GM21717 (cell line): ENCODE measurements around the gene TGFBRAP1.
"Not testable (repeated sequence)": the region's sequence is repeated elsewhere in the genome, so short reads cannot be mapped to it uniquely, and the experiment has no call there.

Experiments used
- ATAC-seq: cut with Tn5 transposase; IDR thresholded peaks from one replicate; pipeline ENCODE4 v1.9.1; 2021; ENCODE audit warnings: mild to moderate bottlenecking, moderate library complexity; ENCODE audit not compliant: unreplicated experiment

The TGFBRAP1 gene

DNA sequence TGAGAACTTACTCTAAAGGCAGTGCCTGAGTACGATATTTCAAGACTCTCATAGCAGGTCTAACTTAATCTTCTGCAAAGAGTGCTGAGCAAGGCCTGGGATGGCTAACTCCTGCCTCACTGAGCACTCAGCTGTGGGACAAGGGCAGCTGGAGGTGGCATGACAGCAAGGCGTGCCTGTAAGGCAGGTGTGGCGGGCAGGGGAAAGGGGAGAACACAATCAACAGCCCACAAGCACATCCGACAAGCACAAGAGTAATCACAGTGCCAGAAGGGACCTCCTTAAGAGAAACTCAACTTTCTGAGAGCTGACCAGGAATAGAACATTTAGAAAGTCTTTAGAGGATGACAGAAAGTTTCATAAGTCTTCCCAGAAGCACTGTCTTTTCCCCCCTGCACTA lies 46.0 kb downstream of the TGFBRAP1 start:
- ATAC-seq, result no peak

DNA sequence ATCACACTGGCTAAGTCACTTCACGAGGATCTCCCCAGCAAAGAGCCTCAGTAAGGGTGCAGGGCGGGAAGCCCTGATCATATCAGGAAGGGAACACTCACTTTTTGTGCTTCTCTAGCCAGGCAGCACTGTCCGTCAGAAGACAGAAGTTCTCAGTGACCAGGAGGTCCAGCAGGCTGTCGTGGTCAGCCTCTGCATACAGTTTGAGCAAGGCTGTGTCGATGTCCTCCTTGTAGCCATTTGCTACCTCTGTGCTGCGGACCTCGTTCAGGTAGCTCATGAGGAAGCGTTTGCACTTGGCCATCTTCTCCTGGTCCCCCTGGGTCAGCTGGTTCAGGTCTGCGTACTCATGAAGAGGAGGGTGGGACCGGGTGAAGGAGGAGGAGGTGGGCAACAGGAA lies 49.3 kb downstream of the TGFBRAP1 start:
- no peak for ATAC-seq

DNA sequence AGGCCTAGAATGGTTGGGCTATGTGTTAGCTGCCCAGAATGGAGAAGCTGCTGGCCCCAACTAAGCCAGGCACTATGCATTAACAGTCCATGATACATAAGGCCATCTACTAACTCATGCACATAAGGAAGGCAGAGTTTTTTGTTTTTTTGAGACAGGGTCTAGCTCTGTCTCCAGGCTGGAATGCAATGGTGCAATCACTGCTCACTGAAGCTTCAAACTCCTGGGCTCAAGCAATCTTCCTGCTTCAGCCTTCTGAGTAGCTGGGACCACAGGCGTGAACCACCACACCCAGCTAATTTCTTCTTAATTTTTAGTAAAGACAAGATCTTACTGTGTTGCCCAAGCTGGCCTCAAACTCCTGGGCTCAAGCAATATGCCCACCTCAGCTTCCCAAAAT lies 50.4 kb downstream of the TGFBRAP1 start:
- ATAC-seq, result no peak

DNA sequence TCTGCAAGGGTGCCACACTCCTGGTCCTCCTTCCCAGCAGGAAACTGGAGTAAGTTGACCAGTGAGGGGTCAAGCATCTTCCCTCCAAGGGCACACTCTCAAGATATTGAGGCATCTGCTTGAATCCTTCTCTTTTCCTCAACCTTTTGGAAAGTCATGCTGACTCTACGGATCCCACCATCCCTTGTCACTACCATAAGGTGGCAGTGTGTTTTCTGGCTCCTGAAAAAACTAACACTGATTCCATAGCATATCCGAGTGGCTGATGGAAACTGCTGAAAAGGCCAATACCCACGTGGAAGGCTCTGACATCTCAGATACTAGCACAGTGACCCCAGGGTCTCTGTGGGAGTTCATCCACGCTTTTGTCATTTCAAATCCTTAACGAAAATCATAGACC lies 50.9 kb downstream of the TGFBRAP1 start:
- no peak for ATAC-seq

DNA sequence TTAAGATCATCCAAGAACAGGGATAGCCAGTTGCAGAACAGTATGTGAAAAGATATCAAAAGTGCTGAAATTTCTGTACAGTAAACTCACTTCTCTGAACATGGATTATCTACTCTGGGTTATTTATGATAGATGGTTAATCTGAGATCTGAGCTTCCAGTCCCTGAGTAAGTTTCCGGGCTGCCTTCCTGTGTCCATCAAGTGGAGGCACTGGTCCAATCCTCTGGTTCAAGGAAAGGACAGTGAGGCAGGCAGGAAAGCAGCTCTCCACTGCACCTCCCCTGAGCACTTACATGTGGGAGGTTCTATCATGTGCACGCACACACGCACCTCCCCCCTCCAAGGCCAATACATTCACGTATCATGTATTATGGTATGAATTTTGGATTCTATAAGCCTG lies 55.5 kb downstream of the TGFBRAP1 start:
- ATAC-seq, result no peak

DNA sequence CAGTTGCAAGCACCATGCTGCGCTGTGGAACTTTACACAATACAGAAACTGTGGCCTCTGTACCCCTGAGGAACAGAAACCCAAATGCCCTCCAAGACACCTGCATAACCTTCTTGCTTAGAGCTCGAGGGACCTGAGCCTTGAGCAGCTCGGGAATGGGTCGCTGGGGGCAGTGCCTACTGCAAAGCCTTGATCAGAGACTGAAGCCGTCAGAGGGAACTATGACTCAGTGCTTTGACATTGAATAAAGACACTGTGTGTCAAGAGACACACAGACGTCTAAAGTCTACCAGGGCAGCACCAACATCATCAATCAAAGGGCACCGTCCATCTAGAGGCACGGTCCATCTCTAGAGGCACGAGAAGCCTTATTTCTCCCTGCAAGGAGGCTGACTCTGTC lies 57.4 kb downstream of the TGFBRAP1 start:
- no peak for ATAC-seq

DNA sequence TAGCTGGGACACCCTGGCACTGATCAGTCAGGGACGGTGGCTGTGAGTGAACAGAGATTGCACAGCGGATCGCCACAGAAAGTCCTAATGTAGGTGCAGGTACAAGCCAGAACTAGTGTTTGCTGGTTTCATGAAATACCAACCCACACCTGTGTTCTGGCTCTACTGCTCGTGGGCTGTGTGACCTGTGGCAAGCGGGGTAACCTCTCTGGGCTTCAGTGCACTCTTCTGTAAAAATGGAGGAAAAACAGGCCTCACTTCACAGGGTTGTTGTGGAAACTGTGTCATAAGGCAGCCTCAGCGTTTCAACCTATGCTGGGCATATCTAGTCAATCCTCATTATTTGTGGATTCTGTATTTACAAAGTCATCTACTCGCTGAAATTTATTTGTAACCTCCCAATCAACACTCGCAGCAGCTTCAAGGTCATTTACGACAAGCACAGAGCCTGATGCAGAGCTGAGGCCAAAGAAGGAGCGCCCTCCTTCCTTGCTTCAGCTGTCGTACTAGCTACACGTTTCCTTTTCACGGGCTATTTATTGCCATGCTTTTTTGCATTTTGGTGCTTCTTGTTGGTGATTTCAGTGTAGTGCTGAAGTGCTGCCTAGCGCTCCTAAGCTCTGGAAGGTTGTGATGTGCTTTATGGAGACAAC lies 58.0 kb downstream of the TGFBRAP1 start:
- ATAC-seq, result no peak

DNA sequence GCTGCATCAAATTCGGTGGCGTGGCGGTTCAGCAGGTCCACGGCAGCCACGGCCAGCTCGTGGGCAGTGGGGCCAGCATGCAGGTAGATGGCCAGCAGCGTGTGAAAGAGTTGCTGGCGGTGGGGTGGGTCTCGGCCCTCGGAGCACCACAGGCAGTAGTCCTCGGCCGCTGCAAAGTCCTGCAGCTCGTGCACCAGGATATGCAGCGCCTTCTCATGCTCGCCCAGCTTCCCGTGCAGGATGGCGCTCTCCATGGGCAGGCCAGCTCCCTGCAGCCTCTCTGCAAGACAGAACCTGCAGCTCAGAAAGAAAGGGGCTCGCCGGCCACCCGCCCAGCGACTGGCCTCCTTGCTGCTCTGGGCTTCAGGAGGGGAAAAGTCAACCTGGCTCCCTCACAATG lies 60.1 kb downstream of the TGFBRAP1 start:
- ATAC-seq, result no peak

DNA sequence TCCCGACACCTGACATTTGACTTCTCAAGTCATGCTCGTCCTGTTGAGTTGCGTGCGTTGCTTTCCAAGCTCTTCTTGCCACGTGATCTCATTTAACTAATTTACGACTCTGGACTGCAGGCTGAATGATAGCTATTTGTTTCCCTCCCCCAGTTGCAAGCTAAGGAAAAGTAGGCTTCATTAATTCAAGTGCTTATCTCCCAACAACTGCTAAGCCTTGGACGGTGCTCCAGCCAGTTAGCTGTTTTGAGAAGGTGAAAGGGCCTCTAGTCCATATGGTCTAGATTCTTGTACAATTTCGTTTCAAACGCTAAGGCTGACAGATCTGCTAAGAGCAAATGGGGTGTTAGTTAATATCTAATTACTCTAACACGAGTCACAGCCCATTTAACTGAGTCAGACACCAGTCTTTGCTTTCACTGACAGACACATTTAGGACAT lies 66.9 kb downstream of the TGFBRAP1 start:
- ATAC-seq, result no peak

DNA sequence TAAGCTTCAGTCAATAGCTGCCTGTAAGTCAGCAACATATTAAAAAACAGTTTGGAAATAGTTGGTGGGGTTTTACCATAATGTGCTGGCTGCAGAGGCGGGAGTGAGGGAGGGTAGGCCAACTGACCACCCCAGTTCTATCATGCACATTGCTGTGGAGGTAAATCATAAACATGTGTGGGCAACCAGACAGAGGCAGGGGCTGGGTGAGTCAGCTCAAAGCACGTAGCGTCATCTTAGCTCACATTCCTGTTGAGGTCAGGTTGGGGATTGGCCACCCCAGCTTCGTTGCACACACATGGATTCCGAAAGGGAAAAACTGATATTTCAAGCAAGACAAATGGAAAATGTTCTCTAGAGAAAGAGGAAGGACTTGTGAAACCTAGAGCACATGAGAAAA lies 68.5 kb downstream of the TGFBRAP1 start:
- no peak for ATAC-seq

DNA sequence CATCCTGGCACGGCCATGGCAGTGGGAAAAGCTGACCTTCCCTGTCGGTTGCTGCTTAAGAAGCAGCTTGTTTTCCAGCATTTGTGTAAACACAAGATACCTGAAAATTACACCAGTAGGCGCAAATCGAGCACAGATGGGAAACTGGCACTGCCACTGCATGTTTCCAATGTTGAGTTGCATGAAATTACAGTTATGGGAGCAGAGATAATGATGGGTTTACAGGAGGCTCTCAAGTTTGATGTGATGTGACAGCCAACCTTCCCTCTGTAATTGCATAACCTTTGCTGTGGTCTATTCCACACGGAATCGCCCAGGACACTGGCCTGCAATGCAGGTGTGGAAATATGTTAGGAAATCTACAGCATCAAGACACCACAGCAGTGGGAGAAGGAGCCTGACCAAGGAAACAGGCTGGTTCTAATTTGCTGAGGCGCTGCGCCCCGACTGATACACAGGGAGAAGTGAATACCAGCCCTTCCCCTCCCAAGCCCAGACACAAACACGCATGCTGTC lies 70.6 kb downstream of the TGFBRAP1 start:
- no peak for ATAC-seq

DNA sequence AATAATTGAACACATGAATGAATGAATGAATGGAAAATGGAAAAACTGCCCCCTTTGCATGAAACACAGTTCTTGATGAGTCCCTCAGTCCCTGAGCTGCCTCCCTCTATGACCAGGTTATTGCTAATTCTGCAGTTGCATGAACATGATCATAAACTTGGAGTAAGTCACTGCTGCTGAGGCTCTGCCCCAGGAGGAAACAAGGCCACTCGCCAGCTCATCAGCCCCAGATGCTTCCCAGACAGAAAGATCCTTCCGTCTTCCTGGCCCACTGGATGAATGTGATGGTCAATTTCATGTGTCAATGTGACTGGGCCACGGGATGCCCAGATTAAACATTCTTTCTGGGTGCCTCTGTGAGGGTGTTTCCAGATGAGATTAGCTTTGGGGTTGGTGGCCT lies 71.6 kb downstream of the TGFBRAP1 start:
- no peak for ATAC-seq

DNA sequence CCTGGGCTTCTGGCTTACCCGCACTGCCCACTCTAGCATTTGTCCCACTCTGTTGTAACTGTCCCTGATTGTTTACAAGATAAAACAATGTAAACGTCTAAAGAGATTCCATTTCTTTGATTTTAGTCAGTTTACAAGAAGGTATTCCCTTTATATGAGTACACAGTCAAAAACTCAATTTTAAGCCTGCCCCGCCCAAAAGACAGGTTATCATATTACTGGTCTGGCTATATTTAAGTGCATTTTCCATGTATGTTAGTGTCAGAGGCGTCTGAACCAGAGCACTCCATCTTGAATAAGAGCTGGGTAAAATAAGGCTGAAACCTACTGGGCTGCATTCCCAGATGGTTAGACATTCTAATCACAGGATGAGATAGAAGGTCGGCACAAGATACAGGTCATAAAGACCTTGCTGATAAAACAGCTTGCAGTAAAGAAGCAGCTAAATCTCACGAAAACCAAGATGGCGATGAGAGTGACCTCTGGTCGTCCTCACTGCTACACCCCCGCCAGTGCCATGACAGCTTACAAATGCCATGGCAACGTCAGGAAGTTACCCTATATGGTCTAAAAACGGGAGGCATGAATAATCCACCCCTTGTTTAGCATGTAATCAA lies 73.0 kb downstream of the TGFBRAP1 start:
- no peak for ATAC-seq

DNA sequence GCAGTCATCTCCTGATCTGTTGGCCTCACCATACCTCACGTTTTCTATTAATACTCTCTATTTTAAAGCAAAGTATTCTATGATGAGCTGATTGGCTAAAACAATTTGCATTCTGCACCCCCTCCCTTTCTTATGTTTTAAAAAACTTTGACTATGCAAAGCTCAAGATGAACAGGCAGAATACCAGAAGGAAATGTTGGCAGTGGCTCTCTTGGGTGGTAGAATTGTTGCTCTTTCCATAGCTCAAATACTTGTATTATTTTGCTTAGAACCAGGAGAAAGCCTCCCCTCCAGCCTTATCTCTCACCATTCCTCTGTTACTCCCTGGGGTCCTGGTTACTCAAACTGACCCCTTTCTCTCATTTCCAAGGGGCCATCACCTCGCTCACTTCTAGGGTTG lies 73.6 kb downstream of the TGFBRAP1 start:
- no peak for ATAC-seq

DNA sequence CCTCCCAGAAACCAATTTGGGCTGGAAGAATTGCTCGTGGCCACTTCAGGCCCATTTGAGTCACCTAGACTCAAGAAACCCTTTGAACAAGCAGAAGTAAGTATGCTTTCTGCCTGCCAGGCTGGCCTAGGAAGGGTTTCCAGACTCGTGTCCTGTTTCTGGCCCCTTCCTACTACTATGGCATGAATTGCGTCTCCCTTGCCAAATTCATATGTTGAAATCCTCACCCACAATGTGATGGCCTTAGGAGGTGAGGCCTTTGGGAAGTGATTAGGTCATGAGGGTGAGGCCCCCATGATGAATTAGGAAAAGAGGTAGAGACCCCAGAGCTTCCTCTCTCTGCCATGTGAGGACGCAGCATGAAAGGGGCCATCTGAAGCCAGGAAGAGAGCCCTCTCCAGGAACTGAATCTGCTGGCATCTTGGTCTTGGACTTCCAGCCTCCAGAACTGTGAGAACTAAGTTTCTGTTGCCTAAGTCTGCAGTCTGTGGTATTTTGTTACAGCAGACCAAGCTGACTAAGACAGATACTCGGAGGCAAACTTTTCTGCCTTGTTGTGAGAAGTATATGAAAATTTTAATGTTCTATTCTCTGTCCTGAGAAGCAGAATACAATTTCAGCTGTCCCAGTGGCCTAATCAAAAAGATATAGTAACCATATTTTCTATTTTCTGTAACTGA lies 74.9 kb downstream of the TGFBRAP1 start:
- no peak for ATAC-seq

DNA sequence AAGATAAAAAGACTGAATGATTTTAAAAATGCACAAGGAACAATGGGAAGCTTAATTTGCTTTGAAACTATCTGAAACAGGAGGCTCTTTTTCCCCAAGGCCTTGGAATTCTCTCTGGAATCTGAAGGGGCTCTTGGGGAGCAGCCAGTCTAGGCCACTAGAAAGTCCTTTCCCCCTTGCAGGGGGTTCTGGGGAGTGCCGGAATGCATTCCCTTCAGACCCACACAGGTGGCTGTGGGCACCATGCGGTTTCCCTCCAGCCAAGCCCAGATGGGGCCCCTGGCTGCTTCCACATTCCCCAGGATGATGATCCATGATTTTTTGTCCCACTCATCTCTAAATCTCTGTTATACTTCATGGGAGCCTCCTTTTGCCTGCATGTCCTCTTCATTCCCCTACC lies 77.3 kb downstream of the TGFBRAP1 start:
- no peak for ATAC-seq

DNA sequence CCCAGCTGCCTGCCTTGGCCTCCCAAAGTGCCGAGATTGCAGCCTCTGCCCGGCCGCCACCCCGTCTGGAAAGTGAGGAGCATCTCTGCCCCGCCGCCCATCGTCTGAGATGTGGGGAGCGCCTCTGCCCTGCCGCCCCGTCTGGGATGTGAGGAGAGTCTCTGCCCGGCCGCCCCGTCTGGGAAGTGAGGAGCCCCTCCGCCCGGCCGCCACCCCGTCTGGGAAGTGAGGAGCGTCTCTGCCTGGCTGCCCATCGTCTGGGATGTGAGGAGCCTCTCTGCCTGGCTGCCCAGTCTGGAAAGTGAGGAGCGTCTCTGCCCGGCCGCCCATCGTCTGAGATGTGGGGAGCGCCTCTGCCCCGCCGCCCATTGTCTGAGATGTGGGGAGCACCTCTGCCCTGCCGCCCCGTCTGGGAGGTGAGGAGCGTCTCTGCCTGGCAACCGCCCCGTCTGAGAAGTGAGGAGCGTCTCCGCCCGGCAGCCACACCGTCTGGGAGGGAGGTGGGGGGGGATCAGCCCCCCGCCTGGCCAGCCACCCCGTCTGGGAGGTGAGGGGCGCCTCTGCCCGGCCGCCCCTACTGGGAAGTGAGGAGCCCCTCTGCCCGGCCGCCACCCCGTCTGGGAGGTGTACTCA lies 78.4 kb downstream of the TGFBRAP1 start:
- ATAC-seq, result not testable (repeated sequence)

DNA sequence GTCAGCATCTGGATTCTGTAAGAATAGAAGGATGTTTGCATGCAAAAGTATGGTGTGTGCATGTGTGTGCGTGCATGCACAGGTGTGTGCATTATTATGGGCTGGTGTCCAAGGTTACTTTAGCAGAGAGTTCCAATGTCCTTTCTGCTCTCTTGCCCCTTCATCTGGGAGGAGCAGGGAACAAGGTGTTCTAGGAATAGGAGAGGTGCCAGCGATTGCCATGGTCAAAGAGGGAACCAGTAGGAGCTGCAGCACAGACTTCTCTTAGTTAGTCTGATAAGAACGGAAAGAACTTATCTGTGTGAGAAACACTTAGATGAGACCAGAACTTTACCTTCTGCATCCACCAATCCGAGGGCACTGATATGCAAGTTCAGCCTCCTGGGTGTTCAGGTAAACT lies 79.6 kb downstream of the TGFBRAP1 start:
- no peak for ATAC-seq

DNA sequence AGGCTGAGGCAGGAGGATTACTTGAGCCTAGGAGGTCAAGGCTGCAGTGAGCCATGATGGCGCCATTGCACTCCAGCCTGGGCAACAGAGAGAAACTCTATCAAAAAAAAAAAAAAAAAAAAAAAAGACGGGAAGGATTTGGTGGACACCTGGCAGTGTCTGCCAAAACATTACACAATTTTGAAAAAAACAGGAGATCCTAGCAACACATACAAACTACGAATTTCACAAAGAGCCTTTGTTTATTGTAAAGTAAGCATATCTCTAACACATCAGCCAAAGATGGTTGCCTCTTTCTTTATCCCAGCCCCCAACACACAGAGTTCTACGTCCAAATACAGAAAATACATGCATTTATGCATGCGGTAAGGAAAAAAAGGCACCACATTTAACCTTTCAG lies 80.4 kb downstream of the TGFBRAP1 start:
- no peak for ATAC-seq

DNA sequence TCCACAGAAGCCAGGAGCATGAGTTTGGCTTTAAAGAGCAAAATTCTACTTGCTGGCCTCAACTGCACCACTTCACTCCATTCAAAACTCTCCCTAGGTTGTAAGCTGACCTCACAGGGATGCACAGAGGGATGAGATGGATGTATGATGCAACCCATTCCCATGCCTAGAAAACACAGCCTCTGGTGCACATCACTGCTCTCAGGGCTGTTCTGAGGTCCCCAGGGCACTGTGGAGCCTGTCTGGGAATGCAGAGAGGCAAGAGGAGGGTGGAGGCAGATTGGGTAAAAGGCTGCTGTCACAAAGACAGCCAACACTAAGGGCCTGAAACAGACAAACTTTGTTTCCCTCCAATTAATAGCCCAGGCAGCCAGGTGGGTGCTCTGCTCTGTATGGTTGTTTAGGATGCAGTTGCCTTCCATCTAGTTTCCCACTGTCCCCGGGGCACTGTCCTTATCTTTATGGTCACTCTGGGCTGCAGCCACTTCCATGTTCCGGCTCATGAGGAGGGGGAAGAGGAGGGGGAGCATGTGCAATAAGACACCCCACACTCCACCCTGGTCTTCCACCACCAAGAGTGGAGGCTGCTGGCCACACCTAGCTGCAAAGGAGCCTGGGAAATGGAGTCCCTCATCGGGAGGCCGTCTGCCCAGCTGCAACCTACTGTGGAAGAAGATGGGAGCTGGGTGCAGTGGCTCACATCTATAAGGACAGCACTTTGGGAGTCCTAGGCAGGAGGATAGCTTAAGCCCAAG lies 81.0 kb downstream of the TGFBRAP1 start:
- no peak for ATAC-seq

DNA sequence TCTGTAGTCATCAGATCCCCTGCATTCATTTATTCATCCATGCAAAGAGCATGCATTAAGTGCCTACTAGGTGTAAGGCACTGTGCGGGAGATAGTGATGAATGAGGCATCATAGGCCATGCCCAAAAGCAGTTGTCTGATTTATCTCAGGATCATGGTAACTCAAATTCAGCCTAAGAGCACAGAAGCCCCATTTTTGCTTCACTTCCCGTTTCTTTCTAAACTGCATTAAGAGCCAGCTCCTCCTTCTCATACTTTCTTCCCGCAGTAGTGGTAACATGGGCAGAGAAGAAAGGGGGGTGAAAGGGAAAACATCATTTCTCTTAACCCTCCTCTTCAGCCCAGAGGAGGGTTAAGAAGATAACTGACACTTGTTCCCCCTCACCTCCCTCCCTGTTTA lies 85.1 kb downstream of the TGFBRAP1 start:
- ATAC-seq, result no peak
